Activated naive CD4-positive, alpha-beta T cell treated with anti-CD3 and anti-CD28 coated beads, Interleukin-2, amount 50 U/mL, for 16 hours (primary cell): ENCODE data around the gene TGM1.

Source experiments
- DNase-seq: peaks from one replicate; pipeline ENCODE4 v3.0.0-alpha.2; 2020

Gene TGM1

DNA sequence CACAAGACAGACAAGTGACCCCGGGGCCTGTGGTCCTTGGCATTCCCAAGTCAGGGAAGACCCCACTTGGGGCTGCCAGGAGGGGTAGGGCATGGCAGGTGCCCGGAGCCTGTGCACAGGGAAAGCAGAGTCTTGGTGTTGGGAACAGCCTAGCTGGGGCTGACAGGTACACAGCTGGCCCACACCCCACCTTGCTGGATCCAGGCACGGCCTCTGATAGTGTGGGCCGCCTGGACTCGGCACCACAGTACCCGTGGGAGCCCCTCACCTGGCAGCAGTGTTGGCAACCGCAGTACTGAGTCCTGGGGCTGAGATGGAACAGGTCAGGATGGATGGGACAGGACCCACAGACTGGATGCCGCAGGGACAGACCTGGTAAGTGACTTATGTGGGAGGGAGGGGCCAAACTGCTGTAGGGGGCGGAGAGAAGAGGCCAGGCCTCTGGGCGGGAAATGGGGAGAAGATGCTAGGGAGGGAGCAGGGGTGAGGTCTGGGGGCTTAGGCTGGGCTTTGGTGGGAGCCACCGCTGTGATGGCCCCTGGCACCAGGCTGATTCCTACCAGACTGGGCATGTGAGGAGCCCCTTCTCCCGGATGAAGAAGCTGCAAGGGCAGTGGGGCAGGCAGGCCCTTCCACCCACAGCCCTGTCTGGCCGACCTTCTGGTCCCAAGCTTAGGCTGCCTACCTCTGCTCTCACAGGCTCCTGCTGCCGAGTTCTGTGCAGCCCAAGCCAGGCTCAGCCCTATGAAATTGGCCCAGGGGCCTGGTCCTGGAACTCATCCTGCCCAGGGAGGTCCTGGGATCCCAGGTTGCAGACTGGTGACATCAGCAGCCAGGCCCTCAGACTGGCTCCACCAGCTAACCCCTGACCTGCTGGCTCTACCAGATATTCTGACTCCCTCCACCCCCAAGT, at the start of gene TGM1:
TGM1 (minus strand) TSS at position 357 of the 913 bp plus-strand sequence. CDS start 825 bp downstream, outside the sequence.
- no peak for DNase-seq

DNA sequence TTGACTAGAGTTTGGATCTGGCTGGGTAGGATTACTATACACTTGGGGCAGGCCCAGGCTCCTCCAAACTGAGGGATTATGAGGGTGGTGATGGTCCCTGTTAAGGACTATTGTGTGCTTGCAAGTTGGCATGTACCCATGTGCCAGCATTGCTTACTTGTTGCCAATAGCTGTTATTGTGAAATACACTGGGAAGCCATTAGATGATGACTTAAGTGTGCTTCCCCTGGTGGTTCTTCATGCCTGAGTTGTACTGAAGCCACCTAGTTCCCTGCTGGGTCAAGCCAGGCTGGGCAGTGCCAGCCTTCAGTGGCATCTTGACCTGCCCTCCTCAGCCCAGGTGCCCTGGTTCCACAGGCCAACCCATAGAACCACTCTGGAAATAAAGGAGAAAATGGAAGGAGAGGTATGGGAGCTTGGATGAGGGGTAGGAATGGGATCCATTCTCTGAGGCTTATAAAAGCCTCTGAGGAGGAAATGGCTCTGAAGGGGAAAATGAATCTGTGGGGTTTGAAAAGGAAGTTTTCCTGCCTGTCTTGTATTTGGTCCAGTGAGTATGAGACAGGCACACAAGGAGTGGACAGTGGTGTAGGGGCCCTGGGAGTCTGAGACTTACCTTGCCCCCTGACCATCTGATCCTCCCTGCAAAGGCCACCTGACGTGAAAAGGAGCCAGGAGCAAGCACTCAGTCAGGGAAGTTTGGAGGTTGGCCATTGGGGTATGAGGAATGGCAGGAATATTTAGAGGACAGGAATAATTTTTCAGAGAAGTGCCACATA, 49.0 kb upstream of the TGM1 start:
- DNase-seq, result no peak

DNA sequence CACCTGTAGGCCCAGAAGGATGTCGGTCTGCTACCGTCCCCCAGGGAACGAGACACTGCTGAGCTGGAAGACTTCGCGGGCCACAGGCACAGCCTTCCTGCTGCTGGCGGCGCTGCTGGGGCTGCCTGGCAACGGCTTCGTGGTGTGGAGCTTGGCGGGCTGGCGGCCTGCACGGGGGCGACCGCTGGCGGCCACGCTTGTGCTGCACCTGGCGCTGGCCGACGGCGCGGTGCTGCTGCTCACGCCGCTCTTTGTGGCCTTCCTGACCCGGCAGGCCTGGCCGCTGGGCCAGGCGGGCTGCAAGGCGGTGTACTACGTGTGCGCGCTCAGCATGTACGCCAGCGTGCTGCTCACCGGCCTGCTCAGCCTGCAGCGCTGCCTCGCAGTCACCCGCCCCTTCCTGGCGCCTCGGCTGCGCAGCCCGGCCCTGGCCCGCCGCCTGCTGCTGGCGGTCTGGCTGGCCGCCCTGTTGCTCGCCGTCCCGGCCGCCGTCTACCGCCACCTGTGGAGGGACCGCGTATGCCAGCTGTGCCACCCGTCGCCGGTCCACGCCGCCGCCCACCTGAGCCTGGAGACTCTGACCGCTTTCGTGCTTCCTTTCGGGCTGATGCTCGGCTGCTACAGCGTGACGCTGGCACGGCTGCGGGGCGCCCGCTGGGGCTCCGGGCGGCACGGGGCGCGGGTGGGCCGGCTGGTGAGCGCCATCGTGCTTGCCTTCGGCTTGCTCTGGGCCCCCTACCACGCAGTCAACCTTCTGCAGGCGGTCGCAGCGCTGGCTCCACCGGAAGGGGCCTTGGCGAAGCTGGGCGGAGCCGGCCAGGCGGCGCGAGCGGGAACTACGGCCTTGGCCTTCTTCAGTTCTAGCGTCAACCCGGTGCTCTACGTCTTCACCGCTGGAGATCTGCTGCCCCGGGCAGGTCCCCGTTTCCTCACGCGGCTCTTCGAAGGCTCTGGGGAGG, 47.9 kb upstream of the TGM1 start, which contains the start of gene LTB4R:
LTB4R (plus strand) TSS at position 857 of the 959 bp plus-strand sequence. CDS start 4,150 bp downstream, outside the sequence.
- peak; percentile 68 for DNase-seq

- no peak for DNase-seq
Measured at GRCh38 chr14:24310265-24310645, 47.3 kb upstream of the TGM1 start.

- no peak for DNase-seq
Measured at GRCh38 chr14:24309538-24310264, 46.7 kb upstream of the TGM1 start, which contains the start of gene LTB4R2. TSS of gene LTB4R2 (plus strand) at chr14:24310140. CDS start at chr14:24310665, 525 bp downstream.

DNA sequence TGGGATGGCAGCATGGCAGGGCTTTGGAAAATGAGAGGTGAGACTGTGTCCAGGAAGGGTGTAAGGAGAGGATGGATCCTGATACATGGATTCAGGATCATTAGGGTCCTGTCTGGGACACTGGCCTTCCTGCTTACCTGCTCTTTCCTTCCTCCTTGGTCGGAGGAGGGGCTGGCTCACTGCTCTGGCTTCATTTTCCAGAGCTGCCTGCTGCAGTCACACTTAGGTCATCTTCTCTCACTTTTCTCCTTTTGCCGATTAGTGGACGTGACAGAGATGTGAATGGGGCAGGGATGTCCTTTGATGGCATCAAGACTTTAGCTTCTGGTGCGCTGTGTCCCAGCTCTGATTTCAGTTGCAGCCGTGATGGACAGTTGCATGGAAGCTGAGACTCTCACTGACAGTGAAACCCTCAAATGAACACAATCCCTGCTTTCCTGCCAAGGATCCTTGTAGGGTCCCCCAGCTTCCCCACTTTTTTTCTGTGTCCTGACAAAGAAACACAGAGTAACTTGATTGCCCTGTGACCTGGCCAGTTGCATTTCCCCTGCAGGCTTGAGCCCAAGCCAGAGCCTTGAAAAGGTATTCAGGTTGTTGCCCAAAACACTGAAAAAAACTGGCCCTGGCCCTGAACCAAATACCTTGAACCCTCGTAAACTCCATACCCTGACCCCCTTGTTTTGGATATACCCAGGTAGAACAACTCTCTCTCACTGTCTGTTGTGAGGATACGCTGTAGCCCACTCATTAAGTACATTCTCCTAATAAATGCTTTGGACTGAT, 45.6 kb upstream of the TGM1 start:
- no peak for DNase-seq

- DNase-seq, result peak; percentile 57
Measured at GRCh38 chr14:24307575-24308341, 44.8 kb upstream of the TGM1 start, which contains the start of gene CIDEB. TSS of gene CIDEB (minus strand) at chr14:24307977. CDS start at chr14:24307858, 119 bp downstream.

DNA sequence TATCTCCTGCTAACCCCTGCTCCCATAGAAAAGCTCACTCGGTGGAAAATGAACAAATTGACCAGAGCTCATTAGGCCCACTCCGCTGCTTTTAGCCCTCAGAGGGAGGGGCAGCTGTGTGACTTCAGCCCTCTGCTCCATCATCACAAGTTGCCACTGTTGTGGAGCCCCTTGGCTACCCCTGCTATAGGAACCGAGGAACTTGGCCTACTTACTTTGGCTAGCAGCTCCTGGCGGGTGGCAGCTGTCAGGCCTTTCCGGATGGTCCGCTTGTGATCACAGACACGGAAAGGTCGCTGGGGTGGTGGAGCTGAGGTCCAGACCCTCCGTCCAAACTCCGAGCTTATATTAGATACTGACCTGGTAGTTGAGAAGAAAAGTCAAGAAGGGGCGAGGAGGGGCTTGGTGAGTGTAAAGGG, 44.2 kb upstream of the TGM1 start:
- DNase-seq, result no peak

DNA sequence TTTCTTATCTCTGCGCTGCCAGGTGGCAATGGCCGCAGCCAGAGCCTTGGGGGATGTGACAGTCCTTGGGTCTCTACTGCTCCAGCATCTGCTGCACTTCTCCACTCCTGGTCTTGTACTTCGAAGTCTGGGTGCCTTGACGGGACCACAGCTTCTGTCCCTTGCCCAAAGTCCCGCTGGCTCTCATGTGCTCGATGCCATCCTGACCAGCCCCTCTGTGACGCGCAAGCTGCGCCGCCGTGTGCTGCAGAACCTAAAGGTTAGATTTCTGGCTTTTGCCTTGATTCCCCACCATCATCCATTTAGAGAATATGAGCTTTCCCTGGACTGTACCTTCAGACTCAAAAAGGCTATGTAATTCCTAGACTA, 41.0 kb upstream of the TGM1 start:
- no peak for DNase-seq

GRCh38 chr14:24300326-24300980, 37.5 kb upstream of the TGM1 start:
- no peak for DNase-seq

DNA sequence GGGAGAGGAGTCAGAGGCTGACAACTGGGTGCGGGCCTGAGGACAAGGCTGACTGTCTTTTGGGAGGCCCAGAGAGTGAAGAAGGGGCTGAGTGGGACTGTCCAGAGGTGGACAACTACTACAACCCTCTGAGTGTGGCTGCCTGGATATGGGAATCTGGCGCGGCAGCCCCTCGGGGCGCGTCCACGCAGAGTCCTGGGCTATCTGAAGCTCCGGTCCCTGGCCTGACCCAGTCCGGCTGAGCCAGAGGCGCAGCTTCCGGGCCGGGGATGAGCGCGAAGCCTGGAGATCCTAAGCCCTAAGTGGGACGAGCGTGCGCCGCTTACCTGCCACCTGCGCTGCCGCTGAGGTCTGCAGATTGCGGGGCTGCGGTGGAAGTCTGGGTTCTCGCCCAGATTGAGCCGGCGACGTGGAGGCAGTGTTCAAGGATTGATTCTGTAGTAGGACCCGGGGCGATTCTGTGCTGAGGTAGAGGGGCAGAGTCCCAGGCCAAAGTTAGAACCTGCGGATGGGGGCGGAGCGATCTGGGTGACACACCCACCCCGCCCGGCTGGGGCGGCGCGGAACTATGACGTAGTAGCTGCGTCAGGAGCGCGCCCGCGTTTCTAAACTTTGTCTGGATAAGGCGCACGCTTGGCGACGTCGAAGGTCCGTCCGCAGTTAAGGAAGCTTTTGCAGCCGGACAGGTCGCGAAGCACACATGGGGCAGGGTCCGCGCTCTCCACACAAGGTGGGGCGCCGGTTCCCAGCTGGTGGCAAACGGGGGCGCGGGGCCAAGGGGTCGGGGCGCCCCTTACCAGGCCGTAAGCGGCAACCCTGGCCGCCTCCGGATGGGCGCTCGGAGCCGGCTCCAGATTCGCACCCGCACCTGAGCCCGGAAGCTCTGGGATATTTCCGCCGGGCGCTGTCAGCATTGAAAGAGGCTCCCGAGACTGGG, 36.5 kb upstream of the TGM1 start, which contains the start of the genes DHRS1 and NOP9:
DHRS1 (minus strand) TSS at position 526 of the 937 bp plus-strand sequence. CDS start 674 bp downstream, outside the sequence.
NOP9 (plus strand) TSS at position 596 of the 937 bp plus-strand sequence; CDS start at position 701, 105 bp downstream.
- peak; percentile 90 for DNase-seq

DNA sequence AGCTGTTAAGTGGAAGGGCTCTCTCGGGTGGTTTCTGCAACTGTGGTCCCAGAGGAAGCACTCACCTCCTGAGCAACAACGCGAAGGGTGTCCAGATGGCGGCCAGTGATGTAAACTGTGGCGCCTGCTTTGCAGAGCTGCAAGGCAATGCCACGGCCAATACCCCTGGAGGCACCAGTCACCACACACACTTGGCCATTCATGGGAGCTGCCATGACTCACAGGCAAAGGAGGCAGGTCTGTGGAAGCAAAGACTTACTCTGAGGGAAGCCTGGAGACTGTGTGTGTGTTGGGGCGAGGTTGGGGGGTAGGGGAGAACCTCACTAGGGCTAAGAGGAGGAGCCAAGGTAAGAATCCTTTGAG, 35.9 kb upstream of the TGM1 start:
- DNase-seq, result no peak

DNA sequence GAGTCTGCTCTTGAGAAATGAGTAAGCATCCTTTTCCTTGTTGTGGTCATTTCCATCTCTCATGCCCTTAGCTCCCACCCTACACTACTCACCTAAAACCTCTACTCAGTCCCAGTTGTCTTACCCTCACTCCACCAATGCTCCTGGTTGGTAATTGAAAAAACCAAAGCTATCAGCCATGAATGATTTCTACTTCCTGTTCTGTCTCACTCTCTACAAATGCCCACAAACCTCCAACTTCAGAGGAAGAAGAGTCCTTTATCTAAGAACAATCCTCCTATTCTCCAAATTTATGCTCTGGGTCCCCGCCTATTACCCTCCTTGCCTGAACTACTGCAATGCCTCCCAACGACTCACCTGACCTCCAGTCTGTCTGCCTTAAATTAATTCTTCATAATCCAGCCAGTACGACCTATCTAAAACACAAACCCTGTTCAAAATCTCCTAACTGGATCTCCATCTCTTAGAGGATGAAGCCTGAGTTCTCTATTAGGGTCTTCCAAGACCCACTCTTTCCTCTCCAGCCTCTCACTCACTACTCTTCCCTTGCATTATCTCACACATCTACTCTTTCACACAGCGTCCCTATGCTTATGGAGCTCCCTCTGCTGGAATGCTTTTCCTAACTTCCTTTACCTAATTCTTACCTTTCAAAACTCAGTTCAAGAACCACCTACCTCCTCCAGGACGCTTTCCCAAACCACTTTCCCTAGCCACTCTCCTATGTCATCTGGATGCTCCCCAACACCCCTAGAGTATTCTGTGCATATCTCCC, 34.4 kb upstream of the TGM1 start:
- DNase-seq, result no peak

GRCh38 chr14:24296341-24297157, 33.6 kb upstream of the TGM1 start:
- DNase-seq, result peak; percentile 77

DNA sequence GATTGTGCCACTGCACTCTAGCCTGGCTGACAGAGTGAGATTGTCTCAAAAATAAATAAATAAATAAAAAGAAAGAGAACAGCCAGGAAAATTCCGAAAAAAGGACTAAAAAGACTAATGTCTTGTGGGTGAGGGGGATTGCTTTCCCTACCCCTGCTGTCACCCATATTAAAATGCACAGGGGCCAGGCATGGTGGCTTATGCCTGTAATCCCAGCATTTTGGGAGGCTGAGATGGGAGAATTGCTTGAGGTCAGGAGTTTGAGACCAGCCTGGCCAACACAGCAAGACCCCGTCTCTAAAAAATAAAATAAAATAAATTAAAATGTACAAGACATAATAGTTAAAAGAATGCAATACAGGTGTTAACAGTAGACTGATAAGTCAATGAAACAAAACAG, 30.5 kb upstream of the TGM1 start:
- DNase-seq, result no peak

DNA sequence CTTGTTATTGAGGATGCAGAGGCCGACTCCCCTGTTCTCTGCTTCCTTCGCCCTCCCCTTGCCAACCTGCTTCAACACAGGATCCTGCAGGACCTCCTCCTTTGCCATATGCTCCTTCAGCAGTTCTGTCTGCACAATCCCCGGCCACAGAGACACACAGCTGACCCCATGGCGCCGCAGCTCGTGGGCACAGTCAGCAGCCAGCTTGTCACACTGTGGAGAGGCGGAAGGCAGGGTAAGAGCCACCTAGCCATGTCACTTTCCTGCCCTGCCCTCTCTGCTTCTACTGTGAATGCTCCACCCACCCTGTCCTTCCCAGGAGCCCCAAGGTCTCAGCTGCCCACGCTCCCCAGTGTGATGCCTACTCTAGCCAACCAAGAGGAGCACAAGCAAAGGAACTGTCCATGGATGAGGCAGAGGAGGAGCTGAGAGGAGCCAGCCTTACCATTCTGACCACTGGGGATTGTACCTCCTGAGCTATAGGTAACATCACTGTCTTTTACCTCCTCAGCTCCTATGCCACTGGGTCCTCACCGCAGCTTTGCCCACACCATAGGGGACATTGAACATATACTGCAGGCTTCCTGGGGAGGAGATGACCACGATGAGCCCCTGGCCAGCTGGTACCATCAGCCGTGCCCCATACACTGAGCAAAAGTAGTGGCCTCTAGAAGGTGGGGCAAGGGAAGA, 29.3 kb upstream of the TGM1 start:
- no peak for DNase-seq
